ENCODE results near the gene KLF17.

DNA sequence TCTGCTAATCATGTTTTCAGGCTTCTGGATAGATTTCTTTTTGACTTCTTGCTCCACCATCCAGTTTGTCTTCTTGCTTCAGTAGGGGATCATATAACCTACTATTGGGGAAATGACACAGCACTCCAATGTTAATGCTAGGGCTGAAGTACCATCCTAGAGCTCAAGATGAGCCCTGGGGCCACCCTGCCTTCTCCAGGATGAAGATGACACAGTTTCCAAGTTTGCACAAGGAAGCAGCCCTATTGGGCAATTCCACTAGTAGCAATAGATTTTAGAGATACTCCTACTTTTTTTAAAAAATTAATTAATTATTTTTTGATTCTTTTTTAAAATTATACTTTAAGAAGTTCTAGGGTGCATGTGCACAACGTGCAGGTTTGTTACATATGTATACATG is 34.1 kb downstream of the KLF17 start:
- TF ChIP-seq, protein P1, sequence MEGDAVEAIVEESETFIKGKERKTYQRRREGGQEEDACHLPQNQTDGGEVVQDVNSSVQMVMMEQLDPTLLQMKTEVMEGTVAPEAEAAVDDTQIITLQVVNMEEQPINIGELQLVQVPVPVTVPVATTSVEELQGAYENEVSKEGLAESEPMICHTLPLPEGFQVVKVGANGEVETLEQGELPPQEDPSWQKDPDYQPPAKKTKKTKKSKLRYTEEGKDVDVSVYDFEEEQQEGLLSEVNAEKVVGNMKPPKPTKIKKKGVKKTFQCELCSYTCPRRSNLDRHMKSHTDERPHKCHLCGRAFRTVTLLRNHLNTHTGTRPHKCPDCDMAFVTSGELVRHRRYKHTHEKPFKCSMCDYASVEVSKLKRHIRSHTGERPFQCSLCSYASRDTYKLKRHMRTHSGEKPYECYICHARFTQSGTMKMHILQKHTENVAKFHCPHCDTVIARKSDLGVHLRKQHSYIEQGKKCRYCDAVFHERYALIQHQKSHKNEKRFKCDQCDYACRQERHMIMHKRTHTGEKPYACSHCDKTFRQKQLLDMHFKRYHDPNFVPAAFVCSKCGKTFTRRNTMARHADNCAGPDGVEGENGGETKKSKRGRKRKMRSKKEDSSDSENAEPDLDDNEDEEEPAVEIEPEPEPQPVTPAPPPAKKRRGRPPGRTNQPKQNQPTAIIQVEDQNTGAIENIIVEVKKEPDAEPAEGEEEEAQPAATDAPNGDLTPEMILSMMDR (IDR thresholded peaks at IDR 0.05 in 8 of 11, conservative IDR thresholded peaks at IDR 0.05 in 3 of 11): no peak
- TF ChIP-seq POLR2AphosphoS5 (IDR thresholded peaks at IDR 0.05) (no peak), POLR2A (IDR thresholded peaks at IDR 0.05) (no peak)
